IPS DF 6.9 (cell line): ENCODE data around the gene ZFP36.
A peak's percentile ranks its signal among the peaks of the same experiment; 100 is the strongest.

Experiments used
- DNase-seq: peaks from one replicate; pipeline ENCODE4 v3.0.0-alpha.2; 2013; ENCODE audit warnings: low read depth, low spot score
- H3K27ac ChIP-seq: one replicate; pipeline ENCODE4 v1.5.1; 2013; ENCODE audit warnings: low read length, control low read depth
- H3K27me3 ChIP-seq: 2 replicates; pipeline ENCODE4 v1.6.1; 2013; ENCODE audit warnings: mild to moderate bottlenecking, low read length; ENCODE audit not compliant: control insufficient read depth, insufficient read depth
- H3K36me3 ChIP-seq: 2 replicates; pipeline ENCODE4 v1.6.1; 2013; ENCODE audit warnings: low read length; ENCODE audit not compliant: control insufficient read depth, insufficient read depth
- H3K4me1 ChIP-seq: 2 replicates; pipeline ENCODE4 v1.6.1; 2013; ENCODE audit warnings: low read length; ENCODE audit not compliant: control insufficient read depth, insufficient read depth
- H3K4me3 ChIP-seq: 2 replicates; pipeline ENCODE4 v1.5.1; 2013; ENCODE audit warnings: mild to moderate bottlenecking, low read length
- H3K9me3 ChIP-seq: 2 replicates; pipeline ENCODE4 v1.6.1; 2013; ENCODE audit warnings: low read length, inconsistent platforms; ENCODE audit not compliant: control insufficient read depth, insufficient read depth
- WGBS: extraction: QIAGEN DNeasy Blood & Tissue Kit; methylation state at CpG from one replicate; pipeline ENCODE4 v1.1.7; 2013; ENCODE audit warnings: mixed read lengths, missing lambda C conversion rate; ENCODE audit not compliant: insufficient read length, insufficient coverage; 5-methylcytosine and 5-hydroxymethylcytosine counted together

Gene ZFP36

DNA sequence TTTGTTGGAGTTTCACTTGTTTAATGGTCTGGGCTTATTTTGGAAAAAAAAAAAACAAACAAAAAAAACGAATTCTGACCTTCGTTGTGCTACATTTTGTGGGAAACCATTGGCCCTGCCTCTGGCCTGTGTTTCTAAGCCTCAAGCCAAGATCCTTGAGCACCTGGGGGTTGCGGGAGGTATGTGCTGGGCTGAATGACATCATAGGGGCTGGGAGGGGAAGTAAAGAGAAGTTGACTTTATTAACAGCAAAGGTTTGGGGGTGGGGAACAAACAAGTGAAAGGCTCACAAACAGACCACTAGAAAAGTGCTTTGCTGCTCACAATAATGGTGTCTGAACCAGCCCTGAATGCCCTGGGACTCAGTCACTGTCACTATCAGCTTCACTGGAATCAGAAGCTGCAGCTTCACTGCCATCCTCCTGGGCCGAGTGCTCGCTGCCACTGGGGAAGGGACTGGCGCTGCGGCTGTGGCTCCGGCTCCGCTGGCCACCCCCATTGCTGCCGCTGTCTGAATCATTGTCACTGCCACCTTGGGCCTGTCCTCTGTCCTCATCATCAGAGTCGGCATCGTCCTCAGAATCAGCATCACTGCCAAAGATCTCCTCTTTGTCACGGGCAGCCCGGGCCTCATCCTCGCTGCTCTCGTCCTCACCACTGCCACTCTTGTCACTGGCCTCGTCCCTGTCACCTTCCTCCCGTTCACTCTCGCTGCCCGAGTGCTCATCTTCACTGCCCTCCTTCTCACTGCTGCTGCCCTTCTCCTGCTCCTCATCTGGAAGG, 20.8 kb upstream of the ZFP36 start:
- H3K36me3 ChIP-seq = peaks cover 29% of the 10 kb centered on the region
- no peak overlapping the region for H3K4me3 ChIP-seq
- no peak for DNase-seq
- no peaks in the 10 kb centered on the region for H3K9me3 ChIP-seq
- no peaks in the 10 kb centered on the region for H3K4me1 ChIP-seq
- H3K27ac ChIP-seq = no peak overlapping the region
- no peaks in the 10 kb centered on the region for H3K27me3 ChIP-seq
- WGBS = no CpG with 5 or more reads among the region's 20 CpGs

- peaks cover 24% of the 10 kb centered on the region for H3K36me3 ChIP-seq
- no peak overlapping the region for H3K27ac ChIP-seq
- WGBS = no CpG with 5 or more reads among the region's 7 CpGs
These were observed 20.1 kb upstream of the ZFP36 start for GRCh38 chr19:39386557-39386956.

DNA sequence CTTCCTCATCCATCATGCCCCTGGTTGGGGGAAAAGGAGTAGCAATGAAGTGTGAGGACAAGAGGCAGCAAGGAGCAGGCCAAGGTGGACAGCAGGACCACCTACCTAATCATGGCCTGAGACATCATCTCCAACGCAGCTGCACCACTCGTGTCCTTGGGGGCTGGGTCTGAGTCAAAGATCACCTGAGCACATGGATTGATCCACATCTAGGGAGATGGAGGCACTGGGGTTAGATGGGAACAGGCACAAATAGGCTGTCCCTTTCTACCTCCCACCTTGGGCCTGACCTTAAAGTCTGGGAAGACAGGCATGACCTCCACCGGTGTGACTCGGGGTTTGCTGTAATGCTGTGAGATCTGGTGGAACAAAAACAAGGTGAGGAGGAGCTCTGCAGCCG, 18.0 kb upstream of the ZFP36 start:
- no peak for DNase-seq
- Histone ChIP-seq H3K4me1 (no peaks in the 10 kb centered on the region), H3K27ac (no peak overlapping the region), H3K9me3 (no peaks in the 10 kb centered on the region), H3K27me3 (no peaks in the 10 kb centered on the region), H3K36me3 (peaks cover 23% of the 10 kb centered on the region), H3K4me3 (no peak overlapping the region)
- WGBS = no CpG with 5 or more reads among the region's 5 CpGs

More at GRCh38 chr19:39386557-39386956, 20.1 kb upstream of the ZFP36 start:
- no peak for DNase-seq
- Histone ChIP-seq H3K4me3 (no peak overlapping the region), H3K4me1 (no peaks in the 10 kb centered on the region), H3K27me3 (no peaks in the 10 kb centered on the region), H3K9me3 (no peaks in the 10 kb centered on the region)

- Histone ChIP-seq H3K27me3 (no peaks in the 10 kb centered on the region), H3K9me3 (no peaks in the 10 kb centered on the region), H3K4me3 (peak overlapping the region; percentile 82; the same call in 1 of the 2 replicates), H3K27ac (no peak overlapping the region), H3K4me1 (no peaks in the 10 kb centered on the region), H3K36me3 (peaks cover 26% of the 10 kb centered on the region)
- DNase-seq = no peak
- no CpG with 5 or more reads among the region's 13 CpGs for WGBS
These were observed 16.8 kb upstream of the ZFP36 start for GRCh38 chr19:39389631-39390414.

- Histone ChIP-seq H3K4me1 (no peaks in the 10 kb centered on the region), H3K27ac (no peak overlapping the region), H3K27me3 (no peaks in the 10 kb centered on the region), H3K4me3 (peak overlapping the region; percentile 82), H3K36me3 (peaks cover 26% of the 10 kb centered on the region), H3K9me3 (no peaks in the 10 kb centered on the region)
- WGBS = no CpG with 5 or more reads among the region's 10 CpGs
- no peak for DNase-seq
These were observed 16.2 kb upstream of the ZFP36 start for GRCh38 chr19:39390451-39390750.

GRCh38 chr19:39390751-39391437, 15.8 kb upstream of the ZFP36 start, which contains the start of the genes MED29 and PAF1:
Gene MED29 (plus strand): TSS chr19:39391378. CDS start chr19:39391423, 45 bp downstream.
Gene PAF1 (minus strand): TSS chr19:39391106. CDS start chr19:39390864, 242 bp downstream.
- H3K36me3 ChIP-seq = peaks cover 22% of the 10 kb centered on the region
- H3K9me3 ChIP-seq = no peaks in the 10 kb centered on the region
- H3K4me1 ChIP-seq = no peaks in the 10 kb centered on the region
- DNase-seq = peak; percentile 99
- H3K4me3 ChIP-seq = peak within 1 kb of the TSS; percentile 84
- no CpG with 5 or more reads among the region's 60 CpGs for WGBS
- H3K27ac ChIP-seq = no peak within 1 kb of the TSS
- H3K27me3 ChIP-seq = no peaks in the 10 kb centered on the region

DNA sequence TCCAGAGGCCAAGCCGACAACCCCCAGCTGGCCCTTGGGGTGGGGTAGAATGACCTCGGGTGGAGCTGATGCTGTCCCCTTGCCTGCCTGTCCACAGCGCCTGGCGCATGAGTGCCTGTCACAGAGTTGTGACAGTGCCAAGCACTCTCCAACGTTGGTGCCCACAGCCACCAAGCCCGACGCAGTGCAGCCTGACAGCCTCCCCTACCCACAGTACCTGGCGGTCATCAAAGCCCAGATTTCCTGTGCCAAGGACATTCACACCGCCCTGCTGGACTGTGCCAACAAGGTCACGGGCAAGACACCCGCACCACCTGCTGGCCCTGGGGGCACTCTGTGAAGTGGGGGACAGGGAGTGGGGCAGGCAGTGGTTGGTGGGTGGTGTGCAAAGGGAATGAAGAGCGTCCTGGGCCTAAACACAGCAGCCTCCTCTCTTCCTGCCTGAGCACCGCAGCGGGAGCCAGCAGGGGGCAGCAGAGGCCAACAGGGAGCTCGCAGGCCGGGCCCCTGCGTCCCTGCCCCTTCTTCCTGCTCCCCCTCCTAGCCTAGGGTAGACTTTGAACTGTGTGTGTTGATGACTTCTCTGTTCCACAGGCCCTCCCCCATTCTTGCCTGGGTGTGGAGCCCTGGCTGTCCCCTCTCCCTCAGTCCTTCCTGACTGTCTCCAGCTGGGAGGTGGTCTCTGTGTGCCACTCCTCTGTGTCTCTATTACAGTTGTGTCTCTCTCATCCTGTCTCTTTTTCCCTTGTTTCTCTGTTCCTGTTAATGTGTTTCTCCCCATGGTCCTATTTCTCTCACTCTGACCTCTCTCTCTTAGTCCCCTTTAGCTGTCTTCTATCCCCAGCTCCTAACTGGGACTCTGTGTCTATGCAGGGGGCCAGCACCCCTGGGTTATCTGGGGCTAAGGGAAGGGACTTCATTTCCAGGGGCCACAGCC, 9.0 kb upstream of the ZFP36 start:
- Histone ChIP-seq H3K4me3 (no peak overlapping the region), H3K27me3 (no peaks in the 10 kb centered on the region), H3K9me3 (no peaks in the 10 kb centered on the region), H3K27ac (no peak overlapping the region), H3K4me1 (peaks cover 6% of the 10 kb centered on the region; the same call in 1 of the 2 replicates), H3K36me3 (peaks cover 6% of the 10 kb centered on the region; the same call in 1 of the 2 replicates)
- WGBS = no CpG with 5 or more reads among the region's 17 CpGs
- no peak for DNase-seq

GRCh38 chr19:39398297-39398864, 8.3 kb upstream of the ZFP36 start:
- Histone ChIP-seq H3K4me1 (peaks cover 6% of the 10 kb centered on the region; the same call in 1 of the 2 replicates), H3K27me3 (no peaks in the 10 kb centered on the region), H3K9me3 (no peaks in the 10 kb centered on the region), H3K27ac (no peak overlapping the region), H3K4me3 (no peak overlapping the region), H3K36me3 (peaks cover 5% of the 10 kb centered on the region; the same call in 1 of the 2 replicates)
- no peak for DNase-seq
- WGBS = no CpG with 5 or more reads among the region's 11 CpGs

DNA sequence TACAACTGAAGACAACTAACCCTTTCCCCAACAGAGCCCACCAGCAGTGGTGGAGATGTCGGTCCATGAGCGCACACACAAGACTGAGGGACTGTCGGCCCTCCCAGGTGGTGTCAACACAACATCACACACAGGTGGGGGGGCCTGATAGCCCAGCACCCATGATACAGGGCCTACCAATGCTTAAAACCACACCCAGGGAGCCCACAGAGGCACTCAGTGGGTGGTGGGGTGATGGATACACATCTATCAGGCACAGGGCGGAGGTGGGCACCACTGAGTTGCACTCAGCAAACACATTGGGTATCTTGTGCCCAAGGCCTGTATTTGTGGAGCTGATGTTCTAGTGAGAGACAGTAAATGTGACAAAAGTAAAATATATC, 7.0 kb upstream of the ZFP36 start:
- Histone ChIP-seq H3K27me3 (no peaks in the 10 kb centered on the region), H3K9me3 (no peaks in the 10 kb centered on the region), H3K4me3 (no peak overlapping the region), H3K27ac (no peak overlapping the region), H3K4me1 (peaks cover 6% of the 10 kb centered on the region; the same call in 1 of the 2 replicates), H3K36me3 (no peaks in the 10 kb centered on the region)
- no peak for DNase-seq
- no CpG with 5 or more reads among the region's 4 CpGs for WGBS
